GM19025 (cell line): ENCODE measurements around the gene BTF3.
A peak's percentile ranks its signal among the peaks of the same experiment; 100 is the strongest.
"Not testable (repeated sequence)": the region's sequence is repeated elsewhere in the genome, so short reads cannot be mapped to it uniquely, and the experiment has no call there.

Experiments used
- ATAC-seq: cut with Tn5 transposase; IDR thresholded peaks from one replicate; pipeline ENCODE4 v1.9.1; 2021; ENCODE audit warnings: mild to moderate bottlenecking, low read depth, moderate library complexity; ENCODE audit not compliant: unreplicated experiment

BTF3 gene

DNA sequence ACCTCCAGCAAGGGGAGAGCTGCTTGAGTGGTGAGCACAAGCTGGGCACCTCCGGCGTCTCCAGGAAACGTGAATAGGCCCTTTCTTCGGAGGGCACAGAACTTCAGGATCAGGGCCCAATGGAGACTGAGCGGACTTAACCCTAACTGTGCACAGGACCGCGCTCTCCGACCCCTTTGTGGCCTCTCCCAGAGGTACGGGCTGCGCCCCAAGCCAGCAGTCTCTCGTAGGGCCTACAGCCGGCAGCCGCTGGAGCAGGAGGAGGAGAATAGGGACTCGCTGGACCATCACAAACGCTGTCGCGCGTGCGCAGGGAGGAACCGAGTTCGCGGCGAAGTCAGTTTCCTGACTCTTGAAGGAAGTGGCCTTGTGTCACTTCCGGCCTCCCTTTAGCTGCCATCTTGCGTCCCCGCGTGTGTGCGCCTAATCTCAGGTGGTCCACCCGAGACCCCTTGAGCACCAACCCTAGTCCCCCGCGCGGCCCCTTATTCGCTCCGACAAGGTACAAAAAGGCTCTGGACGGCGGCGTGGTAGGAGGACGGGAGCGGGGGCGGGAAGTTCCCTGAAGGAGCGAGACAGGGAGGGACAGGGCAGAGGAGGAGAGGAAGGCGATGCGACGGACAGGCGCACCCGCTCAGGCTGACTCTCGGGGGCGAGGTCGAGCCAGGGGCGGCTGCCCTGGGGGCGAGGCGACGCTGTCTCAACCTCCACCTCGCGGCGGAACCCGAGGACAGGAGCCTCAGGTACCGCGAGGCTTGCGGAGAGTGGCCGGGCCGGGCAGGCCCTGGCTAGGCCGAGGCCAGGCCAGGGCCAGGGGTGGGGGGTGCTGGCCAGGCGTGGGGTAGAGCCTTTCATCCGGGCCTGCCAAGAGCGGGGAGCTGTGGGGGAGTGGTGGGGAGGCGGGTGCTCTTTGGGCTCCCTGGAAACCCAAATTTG, at the start of gene BTF3:
Gene BTF3 (plus strand): TSS at position 386 of the 936 bp plus-strand sequence. CDS start 226 bp downstream, at position 612.
- ATAC-seq, result peak; percentile 93

DNA sequence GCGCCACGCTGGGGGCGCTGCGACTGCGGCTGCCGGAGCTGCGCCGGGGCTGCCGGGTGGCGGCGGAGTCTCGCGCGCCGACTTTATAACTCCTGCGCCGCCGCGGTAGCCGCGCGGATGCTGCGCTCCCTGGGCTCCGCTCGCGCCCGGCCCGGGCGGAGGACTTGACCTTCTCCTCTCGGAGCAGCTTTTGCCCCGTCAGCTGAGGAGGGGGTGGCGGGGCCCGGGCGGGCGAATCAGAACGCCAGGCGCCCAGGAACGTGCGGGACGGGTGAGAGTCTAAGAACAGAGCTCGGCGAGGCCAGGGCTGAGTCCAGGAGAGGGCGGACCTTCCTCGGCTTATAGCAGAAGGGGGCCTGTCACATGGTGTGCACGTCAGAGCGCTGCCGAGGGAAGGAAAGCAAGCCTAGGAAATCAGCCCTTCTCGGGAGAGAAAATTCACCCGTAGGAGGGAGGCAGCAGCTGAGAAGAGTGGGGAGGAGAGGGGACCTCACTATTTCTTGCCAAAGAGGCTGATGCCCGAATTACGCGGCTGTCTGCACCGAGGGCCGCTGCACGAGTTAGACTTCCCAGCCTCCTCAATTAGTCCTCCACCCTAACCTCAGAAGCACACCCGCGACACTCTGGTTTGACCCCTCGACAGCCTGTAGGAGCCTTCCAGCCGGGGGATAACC, 49.6 kb upstream of the BTF3 start, which contains the start of gene FOXD1:
Gene FOXD1 (minus strand): TSS at position 315 of the 674 bp plus-strand sequence. CDS start 415 bp downstream, outside the sequence.
- peak; percentile 38 for ATAC-seq

DNA sequence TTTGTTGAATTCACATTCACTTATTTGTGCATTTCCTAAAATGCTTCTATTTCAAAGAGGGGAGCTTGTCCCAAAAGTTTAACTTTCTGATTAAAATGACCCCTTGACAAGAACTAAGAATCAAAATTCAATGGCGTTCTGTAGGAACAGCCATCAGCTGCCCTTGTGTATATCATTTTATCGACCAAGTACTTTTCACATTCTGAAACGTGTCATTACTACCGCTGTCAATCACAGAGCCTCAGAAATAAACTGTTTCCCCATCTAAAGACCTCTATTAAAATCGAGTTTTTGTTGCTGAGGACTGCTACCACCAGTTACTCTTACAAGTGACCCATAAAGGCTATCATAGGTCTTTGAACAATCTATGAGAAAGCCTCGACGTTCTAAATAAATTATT, 48.1 kb upstream of the BTF3 start:
- ATAC-seq, result no peak

DNA sequence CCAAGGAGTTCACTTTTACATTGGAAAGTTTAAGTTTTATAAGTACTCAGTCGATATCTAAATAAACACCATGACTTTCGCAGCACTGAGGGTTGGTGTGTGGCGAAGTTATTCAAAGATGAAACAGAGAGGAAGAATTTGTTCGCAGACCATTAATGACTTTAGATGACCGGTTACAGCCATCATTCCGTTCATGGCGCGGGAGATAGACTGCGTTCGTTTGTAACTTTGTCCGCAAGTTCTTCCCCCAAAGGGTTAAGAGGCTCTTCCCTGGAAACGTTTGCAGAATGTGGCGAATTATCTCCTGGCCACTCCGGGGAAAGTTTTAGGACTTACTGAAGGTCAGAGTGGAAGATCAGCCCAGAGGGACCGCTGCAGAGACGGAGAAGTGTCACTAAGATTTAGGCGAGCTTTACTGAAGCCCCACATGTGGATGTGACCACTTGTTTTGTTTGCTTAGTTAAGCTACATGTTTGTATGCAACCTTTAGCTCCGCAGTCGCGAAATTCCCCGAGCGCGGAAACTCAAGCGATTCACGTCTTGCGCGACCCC, 47.5 kb upstream of the BTF3 start:
- ATAC-seq, result no peak

DNA sequence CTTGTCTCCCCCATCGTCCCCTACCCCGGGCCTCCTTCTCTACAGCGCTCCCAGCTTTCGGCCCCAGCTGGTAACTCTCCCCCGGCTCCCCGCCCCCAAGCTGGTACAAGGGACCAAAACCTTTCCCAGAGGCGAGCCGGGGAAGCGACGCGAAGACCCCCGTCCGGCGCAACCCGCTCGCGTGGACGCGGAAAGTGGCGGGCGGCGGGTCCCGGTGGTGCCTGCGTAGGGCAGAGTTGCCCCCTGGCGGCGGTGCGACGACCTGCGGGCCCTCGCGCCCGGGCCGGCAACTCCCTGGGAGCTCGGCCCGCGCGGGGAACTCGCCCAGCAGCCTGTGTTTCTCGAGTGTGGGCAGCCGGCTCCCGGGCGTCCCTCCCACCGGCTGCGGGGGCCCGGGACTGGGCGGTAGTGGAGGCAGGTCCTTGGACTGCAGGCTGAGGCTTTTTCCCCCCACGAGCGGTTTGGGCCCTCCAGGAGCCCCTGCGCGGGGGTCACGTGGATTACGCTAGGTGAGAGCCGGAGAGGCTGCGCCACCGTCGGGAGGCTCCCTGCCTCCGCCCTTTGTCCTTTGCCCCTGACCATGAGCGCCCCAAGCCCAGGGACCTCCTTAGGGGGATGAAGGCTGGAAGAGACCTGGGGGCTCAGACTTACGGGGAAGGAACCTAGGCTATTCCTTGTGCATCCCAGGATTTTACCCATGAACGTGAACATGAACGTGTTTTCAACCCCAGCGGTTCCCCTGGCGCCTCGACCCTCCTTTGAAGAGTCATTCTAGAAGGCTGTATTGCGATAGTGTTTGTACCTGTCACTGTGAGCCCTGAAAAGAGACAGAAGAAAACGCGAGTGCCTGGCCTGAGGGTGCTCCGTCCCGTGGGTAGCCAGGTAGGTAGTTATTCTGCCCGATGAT, 46.8 kb upstream of the BTF3 start:
- no peak for ATAC-seq

DNA sequence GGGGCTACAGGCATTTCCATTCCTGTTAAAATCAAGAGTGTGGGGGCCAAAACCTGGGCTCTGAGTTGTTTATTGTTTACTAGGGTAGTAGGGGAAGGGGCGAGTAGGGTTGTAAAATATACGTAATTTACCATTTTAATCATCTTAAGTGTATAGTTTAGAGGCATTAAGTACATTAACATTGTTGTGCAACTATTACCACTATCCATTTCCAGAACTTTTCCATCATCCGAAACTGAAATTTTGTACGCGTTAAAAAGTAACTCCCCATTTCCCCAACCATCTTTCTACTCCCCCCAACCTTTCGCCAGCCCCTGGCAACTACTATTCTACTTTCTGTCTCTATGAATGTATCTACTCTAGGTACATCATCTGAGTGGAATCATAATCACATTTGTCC, 46.0 kb upstream of the BTF3 start:
- ATAC-seq, result no peak

DNA sequence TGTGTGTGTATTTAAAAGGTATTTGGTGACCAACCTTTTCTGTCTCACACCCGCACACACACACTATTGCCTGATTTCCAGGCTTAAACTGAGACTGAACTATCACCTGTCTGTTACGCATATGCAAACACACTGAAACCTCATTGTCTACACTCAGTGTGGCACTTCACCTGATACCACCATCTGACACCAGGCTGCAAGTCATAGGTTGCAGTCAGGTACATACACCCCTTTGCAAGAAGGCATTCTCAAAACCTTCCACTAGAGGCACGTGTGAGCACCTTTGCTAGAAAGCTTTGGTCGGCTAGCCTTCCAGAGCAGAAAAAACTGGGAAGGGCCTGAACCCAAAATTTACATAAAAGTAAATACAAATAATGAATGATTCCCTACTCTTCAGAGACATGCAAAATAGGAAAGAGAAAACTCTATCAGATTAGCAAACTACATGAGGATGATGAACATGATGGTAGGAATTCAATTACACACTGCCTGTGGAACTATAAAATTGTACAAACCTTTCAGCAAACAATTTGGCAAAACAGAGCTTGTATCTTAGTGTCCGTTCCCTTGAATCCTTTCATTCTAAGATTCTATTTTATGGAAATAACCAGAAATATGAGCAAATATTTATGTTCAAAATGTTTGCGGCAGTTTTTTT, 43.7 kb upstream of the BTF3 start:
- peak; percentile 78 for ATAC-seq

DNA sequence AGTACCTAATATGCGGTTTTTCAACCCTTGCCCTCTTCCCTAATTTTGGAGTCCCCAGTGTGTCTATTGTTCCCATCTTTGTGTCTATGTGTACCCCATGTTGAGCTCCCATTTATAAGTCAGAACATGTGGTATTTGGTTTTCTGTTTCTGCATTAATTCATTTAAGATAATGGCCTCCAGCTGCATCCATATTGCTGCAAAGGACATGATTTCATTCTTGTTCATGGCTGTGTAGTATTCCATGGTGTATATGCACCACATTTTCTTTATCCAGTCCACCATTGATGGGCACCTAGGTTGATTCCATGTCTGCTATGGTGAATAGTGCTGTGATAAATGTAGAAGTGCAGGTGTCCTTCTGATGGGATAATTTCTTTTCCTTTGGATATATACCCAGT, 41.8 kb upstream of the BTF3 start:
- ATAC-seq, result not testable (repeated sequence)

DNA sequence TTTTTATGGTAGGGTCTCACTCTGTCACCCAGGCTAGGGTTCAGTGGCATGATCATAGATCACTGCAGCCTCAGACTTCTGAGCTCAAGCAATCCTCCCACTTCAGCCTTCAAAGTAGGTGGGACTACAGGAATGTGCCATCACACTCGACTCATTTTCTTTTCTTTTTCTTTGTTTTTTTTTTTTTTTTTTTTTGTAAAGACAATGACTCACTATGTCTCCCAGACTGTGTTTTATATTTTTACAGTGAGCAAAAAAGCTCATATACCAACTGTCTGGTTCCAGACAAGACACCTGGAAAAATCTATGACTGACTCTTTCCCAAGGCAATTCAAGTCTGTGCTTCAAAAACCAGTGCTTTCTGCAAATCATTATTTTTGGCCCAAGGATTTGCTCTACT, 38.9 kb upstream of the BTF3 start:
- ATAC-seq, result no peak

DNA sequence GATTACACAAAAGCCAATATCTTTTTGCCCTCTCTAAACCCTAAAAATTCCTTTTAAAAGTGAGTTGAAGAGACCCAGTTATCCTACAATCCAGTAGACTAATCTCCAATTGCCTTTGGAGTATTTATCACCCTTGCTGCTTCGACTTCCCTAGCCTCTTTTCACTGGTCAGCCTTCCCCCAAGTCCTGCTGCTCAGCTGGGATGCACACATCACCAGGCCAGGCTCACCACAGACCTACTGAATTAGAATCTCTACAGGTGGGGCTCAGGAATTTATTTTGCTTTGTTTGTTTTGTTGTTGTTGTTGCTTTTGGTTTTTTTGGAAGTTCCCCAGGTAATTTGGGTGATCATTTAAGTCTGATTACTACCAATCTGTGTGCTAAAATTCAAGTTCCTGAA, 38.1 kb upstream of the BTF3 start:
- ATAC-seq, result no peak

DNA sequence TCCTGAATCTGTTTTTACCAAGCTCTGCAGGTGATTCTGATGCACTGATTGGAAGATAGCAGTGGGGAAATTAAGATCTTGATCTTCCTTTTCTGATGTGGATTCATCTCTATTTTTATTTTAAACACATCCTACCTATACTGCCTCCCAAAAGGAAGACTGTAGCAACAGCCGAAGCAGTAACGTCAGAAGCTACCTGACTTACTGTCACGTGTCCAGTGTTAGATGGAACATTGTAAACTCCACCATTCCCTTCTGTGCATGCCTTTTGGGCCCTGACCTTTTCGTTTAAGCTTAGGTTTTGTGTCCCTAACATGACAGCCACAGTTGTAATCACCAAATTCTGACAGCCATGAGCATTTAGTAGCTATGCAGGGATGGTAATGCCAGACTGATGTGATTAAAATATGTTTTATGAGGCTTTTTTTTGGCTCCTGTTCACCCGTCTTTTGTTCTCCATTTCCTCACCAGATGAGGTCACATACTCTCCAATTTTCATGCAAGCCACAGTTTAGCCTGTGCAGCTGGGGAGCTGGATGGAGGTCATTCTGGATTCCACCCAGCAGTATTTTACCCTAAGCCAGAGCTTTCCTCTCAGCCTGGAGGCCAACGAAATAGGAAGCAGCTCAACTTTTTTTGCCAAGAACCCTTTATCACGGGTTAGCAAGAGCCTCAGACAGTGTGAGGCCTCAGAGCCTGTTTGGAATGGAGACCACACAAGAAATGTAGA, 34.1 kb upstream of the BTF3 start:
- no peak for ATAC-seq

DNA sequence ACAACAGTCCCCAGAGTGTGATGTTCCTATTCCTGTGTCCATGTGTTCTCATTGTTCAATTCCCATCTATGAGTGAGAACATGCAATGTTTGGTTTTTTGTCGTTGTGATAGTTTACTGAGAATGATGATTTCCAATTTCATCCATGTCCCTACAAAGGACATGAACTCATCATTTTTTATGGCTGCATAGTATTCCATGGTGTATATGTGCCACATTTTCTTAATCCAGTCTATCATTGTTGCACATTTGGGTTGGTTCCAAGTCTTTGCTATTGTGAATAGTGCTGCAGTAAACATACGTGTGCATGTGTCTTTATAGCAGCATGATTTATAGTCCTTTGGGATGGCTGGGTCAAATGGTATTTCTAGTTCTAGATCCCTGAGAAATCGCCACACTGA, 29.6 kb upstream of the BTF3 start:
- ATAC-seq, result not testable (repeated sequence)

DNA sequence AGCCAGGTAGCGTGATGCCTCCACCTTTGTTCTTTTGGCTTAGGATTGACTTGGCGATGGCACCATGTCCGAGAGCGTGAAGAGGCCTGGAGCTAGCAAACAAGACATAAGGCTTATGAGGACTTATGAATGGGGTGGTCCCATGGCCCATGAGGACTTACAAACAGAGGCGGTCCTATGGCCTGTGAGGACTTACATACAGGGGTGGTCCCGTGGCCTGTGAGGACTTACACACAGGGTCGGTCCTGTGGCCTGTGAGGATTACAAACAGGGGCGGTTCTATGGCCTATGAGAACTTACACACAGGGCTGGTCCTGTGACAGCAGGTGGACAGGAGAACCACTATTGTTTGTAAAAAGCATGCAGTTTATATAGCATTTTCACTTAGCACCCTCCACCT, 28.4 kb upstream of the BTF3 start:
- no peak for ATAC-seq

DNA sequence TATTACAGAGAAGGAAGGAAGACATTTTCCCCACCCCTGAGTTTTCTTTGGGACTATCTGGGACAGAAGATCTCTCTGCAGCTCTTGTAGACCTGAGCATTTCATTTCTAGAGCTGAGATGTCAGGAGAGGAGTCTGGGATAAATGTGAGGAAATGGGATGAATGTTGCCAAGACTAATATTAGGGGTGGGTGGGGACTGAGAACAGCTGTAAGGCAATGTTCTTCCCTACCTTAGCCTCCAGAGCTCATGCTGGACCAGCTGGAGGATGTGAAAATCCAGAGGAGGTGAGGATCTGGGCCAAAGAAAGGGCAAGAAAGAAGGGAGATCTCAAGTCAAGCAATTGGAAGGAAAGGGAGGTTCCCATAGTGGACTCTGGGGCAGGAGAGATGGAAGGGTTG, 26.6 kb upstream of the BTF3 start:
- ATAC-seq, result no peak

DNA sequence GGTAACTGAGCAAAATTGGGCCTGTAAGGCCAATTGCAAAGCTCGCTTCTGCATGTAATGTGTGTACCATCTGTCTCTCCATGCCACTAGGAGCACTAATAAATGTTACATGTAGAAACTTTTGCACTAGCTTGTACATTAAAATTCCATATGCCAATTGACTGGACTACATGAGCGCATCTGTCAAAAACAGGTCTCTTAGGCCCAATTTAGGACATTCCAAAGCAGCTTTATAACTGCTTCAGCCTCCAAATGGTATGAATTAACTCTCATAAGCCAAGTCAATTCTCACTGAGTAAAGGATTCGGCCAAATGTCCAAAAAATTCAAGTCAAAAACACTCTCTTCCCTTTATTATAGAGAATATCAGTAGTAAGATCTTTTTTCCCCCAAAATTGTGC, 26.1 kb upstream of the BTF3 start:
- ATAC-seq, result no peak

DNA sequence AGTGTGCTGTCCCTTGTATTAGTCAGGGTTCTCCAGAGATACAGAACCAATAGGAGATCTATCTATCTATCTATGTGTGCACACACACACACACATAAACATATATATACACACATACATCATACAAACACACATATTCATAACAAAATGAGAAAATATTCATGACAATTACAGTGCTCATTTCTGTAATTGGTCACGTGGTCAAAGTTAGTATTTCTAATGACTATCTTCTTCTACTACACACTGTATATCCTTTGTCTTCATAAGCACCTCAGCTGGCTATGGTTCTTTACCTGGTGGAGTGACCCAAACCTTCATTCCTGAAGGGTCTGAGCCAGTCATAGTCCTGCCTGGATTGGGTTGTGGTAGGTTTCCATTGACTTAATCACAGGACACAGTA, 17.7 kb upstream of the BTF3 start:
- no peak for ATAC-seq

DNA sequence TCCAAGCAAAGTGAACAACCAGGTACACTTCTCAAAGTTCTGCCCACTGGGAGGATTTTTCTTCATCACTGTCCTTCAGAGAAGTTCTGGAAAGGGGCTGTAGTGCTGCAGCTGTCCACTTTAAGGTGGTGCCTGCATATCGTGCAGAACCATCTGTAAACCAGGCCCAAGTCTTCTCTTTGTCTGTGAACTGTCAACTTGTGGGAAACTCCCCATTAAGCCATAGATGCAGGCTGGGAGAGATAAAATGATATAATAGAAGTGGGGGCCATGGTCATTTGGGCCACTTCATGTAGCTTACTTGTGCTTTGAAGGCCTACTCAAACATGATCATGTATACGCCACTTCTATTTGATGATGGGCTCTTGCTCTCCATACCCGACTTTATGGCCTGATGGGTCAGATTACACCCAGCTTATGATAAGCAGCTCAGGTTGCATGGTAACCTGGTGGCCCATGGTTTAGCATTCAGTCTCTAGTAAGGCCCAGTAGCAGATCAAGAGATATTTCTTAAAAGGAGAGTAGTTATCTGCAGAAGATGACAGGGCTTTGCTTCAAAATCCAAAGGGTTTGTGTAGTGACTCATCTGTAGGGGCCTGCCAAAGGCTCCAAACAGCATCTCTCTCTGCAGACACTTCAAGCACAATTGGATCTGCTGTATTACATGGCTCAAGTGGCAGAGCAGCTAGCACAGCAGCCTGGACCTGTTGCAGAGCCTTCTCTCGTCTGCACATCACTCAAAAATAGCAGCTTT, 15.7 kb upstream of the BTF3 start:
- no peak for ATAC-seq

DNA sequence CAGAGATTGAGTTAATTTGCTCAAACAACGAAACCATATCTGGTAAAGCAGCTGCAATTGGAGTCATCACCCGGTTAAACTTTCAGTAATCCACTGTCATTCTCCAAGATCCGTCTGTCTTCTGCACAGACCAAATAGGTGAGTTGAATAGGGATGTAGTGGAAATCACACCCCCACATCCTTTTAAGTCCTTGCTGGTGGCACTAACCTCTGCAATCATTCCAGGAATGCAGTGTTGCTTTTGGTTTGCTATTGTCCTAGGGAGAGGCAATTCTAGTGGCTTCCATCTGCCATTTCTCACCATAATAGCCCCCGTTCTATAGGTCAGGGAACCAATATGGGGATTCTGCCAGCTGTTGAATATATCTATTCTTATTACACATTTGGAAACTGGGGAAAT, 14.6 kb upstream of the BTF3 start:
- ATAC-seq, result no peak

DNA sequence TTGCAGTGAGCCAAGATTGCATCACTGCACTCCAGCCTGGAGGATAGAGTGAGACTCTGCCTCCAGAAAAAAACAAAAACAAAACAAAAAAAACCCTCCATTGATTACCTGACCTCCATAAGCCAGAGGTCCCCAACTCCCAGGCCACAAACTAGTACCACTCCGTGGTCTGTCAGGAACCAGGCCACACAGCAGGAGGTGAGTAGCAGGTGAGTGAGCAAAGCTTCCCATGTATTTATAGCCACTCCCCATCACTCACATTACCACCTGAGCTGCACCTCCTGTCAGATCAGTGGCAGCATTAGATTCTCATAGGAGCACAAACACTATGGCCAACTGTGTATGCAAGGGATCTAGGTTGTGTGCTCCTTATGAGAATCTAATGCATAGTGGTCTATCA, 13.7 kb upstream of the BTF3 start:
- ATAC-seq, result no peak
